UCSD-AML1 (cell line): ENCODE measurements around the gene MINK1.
A peak's percentile ranks its signal among the peaks of the same experiment; 100 is the strongest.
"Not testable (repeated sequence)": the region's sequence is repeated elsewhere in the genome, so short reads cannot be mapped to it uniquely, and the experiment has no call there.

ENCODE experiments used
- DNase-seq: peaks from one replicate; lab custom pipeline; 2025; ENCODE audit not compliant: unreplicated experiment; lab: John Stamatoyannopoulos, UW

MINK1 gene

DNA sequence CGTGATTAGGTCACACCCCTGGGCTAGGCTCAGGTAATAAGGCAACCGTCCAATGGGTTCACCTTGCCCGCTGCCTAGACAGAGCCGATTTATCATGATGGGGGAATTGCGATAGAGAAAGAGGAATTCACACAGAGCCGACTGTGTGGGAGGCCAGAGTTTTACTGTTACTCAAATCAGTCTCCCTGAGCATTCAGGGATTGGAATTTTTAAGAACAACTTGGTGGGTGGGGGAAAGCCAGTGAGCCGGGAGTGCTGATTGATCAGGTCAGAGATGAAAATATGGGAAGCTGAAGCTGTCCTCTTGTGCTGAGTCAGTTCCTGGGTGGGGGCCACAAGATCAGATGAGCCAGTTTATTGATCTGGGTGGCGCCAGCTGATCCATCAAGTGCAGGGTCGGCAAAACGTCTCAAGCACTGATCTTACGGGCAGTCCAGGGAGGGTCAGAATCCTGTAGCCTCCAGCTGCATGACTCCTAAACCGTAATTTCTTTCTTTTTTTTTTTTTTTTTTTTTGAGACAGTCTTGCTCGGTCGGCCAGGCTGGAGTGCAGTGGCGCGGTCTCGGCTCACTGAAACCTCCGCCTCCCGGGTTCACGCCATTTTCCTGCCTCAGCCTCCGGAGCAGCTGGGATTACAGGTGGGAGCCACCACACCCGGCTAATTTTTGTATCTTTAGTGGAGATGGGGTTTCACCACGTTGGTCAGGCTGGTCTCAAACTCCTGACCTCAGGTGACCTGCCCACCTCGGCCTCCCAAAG, 93.6 kb downstream of the MINK1 start:
- not testable (repeated sequence) for DNase-seq

DNA sequence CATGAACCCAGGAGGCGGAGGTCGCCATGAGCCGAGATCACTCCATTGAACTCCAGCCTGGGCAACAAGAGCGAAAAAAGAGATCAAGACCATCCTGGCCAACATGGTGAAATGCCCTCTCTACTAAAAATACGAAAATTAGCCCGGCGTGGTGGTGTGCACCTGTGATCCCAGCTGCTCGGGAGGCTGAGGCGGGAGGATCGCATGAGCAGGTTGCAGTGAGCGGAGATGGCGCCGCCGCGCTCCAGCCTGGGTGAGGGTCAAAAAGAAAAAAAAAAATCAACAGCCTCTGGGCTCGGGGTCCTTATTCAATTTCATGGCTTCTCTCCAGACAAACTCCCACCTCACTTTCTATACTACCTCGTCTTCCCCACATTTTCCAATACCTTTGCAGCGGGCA, 95.7 kb downstream of the MINK1 start:
- DNase-seq, result no peak

DNA sequence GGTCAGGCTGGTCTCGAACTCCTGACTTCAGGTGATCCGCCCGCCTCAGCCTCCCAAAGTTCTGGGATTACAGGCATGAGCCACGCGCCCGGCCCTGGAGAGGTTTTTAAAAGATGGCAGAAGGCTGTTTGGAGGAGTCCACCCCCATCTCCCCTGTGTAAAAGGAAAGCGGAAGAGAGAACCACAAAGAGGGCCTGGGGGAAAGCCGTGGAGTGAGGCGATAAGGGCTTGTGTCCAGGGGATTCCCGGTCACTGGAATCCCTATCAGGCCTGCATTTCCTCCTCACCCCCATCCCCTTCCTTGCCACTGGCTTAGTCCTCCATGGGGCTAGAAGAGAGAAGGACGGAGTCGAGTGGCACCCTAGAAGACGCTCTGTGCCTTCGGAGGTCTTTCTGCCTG, 98.8 kb downstream of the MINK1 start, which contains the start of gene GP1BA:
Gene GP1BA (plus strand): TSS at position 315 of the 400 bp plus-strand sequence. CDS start 328 bp downstream, outside the sequence.
- DNase-seq, result peak; percentile 51

DNA sequence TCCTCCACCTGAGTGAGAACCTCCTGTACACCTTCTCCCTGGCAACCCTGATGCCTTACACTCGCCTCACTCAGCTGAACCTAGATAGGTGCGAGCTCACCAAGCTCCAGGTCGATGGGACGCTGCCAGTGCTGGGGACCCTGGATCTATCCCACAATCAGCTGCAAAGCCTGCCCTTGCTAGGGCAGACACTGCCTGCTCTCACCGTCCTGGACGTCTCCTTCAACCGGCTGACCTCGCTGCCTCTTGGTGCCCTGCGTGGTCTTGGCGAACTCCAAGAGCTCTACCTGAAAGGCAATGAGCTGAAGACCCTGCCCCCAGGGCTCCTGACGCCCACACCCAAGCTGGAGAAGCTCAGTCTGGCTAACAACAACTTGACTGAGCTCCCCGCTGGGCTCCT, 99.6 kb downstream of the MINK1 start:
- no peak for DNase-seq

DNA sequence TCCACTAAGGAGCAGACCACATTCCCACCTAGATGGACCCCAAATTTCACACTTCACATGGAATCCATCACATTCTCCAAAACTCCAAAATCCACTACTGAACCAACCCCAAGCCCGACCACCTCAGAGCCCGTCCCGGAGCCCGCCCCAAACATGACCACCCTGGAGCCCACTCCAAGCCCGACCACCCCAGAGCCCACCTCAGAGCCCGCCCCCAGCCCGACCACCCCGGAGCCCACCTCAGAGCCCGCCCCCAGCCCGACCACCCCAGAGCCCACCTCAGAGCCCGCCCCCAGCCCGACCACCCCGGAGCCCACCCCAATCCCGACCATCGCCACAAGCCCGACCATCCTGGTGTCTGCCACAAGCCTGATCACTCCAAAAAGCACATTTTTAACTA, 100.5 kb downstream of the MINK1 start:
- no peak for DNase-seq

DNA sequence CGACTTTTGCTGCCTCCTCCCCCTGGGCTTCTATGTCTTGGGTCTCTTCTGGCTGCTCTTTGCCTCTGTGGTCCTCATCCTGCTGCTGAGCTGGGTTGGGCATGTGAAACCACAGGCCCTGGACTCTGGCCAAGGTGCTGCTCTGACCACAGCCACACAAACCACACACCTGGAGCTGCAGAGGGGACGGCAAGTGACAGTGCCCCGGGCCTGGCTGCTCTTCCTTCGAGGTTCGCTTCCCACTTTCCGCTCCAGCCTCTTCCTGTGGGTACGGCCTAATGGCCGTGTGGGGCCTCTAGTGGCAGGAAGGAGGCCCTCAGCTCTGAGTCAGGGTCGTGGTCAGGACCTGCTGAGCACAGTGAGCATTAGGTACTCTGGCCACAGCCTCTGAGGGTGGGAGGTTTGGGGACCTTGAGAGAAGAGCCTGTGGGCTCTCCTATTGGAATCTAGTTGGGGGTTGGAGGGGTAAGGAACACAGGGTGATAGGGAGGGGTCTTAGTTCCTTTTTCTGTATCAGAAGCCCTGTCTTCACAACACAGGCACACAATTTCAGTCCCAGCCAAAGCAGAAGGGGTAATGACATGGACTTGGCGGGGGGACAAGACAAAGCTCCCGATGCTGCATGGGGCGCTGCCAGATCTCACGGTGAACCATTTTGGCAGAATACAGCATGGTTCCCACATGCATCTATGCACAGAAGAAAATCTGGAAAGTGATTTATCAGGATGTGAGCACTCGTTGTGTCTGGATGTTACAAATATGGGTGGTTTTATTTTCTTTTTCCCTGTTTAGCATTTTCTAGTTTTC, 101.2 kb downstream of the MINK1 start:
- DNase-seq, result peak; percentile 85

DNA sequence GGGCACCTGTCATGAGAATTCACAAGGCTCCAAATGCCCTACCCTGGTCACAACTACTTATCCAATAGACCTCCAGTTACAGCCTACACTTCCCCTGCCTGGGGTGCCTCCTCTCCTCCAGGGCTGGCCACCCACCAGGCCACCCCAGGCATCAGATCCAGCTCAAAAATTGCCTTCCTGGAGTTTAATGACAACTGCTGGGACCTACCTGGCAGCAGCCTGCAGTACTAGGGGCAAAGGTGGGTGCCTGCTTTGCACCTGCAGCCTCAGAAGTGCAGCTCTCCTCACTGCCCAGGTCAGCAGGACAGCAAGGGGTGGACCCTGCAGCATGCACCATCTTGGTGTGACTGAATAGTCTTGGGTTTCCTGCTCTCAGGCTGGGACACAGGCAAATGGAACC, 102.5 kb downstream of the MINK1 start:
- DNase-seq, result no peak

DNA sequence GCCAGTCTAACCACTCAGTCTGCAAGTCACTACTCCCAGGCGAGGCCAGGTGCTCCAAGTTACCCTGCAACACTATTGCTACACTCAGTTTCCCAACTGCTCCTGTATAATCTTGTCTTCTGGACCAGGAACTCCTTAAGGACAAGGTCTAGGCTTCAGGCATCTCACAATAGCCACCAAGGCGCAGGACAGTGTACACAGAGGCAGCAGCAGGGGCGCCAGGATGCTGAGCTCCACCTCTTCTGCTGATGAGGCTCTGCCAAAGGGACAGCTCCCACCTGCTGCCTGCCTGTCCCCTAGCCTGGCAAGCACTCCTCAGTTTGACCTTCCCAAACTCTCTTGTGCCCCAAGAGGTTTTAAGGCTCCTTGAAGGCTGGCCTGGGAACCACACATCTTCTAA, 103.3 kb downstream of the MINK1 start:
- no peak for DNase-seq

DNA sequence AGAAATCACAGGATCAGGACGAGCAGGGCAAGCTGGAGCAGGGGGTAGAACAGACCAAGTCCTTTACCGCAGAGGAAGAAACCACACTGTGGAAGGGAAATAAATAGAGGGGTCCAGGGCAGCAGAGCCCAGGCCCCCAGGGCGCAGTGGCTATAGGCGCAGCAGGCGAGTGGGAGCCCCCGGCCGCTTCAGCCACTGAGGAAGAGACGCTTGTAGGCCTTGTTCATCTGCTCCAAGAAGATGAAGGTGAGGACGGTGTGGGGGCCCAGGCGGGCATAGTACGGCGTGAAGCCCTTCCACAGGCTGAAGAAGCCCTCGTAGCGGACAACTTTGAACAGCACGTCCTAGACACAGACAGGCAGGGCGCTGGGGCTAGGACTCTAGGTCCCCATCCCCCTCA, 104.4 kb downstream of the MINK1 start:
- DNase-seq, result no peak

DNA sequence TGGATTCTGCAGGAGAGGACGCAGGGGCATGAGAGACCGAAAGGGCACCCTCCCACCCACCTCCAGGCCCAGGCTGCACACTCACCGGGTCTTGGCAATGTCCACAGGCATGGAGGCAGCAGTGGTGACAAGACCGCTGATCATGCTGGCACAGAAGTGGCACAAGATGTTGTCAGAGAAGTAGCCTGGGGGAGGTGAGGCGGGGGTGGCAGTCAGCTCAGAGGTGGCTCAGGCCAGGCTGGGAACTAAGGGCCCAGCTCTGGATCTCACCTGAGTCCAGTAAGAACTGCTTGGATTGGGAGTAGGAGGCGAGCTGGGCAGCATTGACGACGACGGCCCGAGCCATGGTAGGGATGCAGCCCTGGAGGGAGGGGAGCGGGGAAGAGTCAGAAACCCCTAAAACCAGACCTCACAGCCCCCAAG, 104.9 kb downstream of the MINK1 start:
- DNase-seq, result no peak

DNA sequence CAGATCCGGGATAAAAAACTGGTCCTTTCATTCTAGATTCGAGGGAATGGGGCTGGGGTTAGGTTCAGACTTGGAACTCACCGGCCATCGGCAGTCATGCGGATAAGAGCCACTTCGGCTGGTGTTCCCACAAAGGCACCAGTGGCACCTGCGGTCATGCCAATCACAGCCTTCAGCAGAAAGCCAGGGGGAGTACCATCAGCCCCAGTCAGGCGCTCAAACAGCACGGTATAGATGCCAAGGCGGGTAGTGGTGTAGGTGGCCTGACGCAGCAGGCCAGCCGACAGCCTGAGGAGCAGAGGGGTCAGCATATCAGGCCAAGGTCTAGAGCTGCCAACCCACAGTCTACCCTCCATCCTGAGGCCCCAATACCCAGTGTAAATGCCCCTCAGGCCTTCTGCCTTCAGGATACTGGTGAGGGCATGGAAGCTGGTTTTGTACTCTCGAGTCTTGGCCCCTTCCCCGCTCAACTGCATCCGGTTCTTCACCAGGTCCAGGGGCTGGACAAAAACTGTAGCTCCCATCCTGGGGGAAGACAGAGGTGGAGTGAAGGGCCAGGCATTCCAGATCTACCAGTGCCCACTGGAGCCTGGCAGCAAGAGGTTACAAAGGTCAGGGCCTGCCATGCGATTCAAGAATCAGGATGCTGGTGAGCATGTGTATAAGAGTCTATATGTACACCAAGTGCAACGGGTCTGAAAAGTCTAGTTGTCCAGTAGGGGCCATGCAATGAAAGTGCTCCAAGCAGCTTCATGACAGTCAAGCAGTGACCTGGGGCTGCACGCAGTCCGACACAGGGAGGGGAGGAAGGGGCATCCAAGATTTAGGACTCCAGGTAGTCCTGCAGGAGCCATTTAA, 105.8 kb downstream of the MINK1 start:
- no peak for DNase-seq

DNA sequence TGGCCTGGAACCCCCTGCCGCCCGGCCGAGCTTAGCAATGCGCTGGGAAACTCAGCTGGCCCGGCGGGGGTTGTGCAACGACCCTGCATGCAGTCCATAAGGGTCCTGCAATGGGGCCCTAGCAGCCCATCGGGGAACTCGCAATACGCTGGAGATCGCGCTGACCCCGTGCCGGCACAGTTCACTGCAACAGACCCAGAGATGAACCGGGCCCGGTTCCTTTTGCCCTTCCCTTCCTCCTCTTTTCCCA, 106.3 kb downstream of the MINK1 start:
- DNase-seq, result no peak

DNA sequence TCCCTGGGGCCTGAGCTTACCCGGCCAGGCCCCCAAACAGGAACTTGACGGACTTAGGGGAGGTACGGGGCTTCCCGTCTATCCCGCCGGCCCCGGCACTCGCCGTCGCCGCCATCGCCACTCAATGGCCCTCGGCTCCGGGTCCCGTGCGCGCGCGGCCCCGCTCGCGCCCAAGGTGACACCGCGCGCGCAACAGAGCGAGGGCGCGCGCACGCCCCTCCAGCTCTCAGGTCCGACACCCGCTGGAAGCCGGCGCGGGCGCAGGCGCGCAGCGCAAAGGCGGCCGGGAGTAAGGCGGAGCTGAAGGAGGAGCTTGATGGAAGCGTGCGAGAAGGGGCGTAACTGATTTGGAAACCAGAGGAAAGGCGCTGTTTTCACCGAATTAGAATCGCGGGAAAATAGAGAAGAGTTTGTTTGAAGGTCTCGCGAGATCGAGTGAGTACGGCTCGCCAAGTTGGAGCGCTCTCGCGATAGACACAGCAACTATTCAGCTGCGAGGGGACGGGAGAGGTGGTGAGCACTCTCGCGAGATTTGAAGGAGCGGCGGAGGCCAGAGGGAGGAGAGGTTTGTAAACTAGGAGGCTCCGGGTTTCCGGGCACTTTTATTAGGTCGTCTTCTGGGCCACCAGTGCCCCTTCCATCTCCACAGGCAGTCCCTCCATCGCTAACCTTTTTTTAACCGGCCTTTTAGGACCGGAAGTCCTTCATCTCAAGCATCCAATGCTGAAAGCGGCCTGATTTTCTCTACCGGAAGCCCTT, 106.8 kb downstream of the MINK1 start, which contains the start of the genes RNF167 and SLC25A11:
Gene RNF167 (plus strand): TSS at position 473 of the 759 bp plus-strand sequence. CDS start 642 bp downstream, outside the sequence.
Gene SLC25A11 (minus strand): TSS at position 251 of the 759 bp plus-strand sequence. CDS start 136 bp downstream, at position 115.
- peak; percentile 97 for DNase-seq

DNA sequence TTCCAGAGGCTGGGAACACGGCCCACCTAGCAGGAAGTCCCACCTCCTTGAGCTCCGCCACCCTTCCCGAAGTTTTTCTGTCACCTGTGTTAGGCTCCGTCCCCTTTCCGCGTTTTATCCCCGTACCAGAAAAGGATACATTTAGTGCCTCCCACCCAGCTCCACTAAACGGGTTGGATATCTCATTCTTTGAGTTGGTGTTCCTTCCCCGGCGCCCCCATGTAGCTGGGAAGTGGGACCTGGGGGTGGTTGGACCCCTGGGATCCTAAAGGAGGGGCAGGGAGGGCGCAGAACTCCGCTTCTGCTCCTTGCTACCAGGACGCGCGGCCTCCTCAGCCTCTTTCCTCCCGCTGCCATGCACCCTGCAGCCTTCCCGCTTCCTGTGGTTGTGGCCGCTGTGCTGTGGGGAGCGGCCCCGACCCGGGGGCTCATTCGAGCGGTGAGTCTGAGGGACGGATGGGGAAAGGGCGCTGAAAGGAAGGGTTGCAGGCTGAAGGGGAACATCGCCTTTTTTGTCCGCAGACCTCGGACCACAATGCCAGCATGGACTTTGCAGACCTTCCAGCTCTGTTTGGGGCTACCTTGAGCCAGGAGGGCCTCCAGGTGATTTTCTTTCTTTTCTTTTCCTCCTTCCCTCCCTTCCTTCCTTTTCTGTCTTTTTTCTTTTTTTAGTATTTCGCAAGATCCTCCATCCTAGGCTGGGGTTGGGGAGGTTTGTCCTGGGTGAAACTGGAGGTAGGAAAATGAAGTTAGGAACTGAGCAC, 107.6 kb downstream of the MINK1 start:
- peak; percentile 68 for DNase-seq

DNA sequence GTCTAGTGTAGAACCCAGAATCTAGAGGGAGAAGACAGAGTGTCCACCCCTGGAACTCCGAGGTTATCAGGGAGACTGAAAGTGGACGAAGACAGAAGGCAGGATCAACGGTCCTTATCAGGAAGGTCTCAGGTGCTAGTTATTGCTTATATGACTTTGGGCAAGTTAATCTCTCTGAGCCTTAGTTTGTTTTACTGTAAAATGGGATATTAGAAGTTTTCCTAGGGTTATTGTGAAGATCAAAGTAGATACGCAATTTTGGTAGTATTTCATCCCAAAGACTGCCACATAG, 108.1 kb downstream of the MINK1 start:
- no peak for DNase-seq

DNA sequence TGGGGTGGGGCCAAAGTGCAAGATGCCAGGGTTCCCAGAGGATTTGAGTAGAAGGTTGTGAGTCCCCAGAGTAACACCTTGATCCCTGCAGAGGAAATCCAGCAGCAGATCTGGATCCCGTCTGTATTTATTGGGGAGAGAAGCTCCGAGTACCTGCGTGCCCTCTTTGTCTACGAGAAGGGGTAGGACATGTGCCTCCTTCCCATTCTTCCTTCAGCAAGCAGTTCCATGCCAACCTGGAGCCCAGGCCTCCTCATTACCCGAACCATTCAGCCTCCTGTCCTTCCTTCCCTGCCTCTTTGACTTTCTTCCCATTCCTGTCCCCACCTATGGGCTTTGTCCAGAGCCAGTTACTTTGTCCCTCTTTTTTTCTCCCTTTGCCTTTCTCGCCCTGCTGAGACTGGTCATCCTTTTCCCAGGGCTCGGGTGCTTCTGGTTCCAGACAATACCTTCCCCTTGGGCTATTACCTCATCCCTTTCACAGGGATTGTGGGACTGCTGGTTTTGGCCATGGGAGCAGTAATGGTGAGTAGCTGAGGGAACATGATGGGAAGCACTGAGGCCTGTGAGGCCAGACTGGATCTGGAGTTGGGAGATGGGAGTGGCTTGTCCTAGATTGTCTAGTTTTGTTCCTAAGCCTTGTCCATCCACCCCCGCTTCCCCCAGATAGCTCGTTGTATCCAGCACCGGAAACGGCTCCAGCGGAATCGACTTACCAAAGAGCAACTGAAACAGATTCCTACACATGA, 109.8 kb downstream of the MINK1 start:
- no peak for DNase-seq

DNA sequence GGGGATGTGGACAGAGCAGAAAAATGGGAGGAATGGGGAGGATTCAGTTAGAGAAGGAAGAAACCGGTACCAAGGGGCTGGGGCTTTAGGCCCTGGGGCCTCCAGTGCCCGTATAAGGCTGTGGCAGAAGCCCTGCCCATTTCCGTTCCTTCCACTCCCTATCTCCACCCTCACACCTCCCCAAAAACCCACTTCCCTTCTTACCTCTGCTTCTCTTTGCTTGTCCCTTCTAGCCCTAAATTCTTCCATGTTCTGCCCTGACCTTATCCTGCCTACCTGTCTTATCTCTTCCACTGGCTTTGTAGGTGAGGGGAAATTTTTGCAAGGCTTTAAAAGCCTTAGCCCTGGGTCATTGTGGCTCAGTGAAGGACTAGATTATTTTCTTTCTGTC, 111.0 kb downstream of the MINK1 start:
- DNase-seq, result peak; percentile 67

DNA sequence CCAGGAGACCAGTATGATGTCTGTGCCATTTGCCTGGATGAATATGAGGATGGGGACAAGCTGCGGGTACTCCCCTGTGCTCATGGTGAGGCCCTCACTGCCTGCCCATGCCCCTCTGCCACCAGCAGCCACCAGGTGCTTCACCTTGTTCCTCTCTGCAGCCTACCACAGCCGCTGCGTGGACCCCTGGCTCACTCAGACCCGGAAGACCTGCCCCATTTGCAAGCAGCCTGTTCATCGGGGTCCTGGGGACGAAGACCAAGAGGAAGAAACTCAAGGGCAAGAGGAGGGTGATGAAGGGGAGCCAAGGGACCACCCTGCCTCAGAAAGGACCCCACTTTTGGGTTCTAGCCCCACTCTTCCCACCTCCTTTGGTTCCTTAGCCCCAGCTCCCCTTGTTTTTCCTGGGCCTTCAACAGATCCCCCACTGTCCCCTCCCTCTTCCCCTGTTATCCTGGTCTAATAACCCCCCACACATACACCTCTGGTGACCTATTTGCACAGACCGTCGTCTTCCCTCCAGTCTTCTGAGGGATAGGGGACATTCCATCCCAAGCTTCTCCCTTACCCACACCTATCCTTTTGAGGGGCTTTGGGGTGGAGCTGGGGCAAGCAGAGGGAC, 111.5 kb downstream of the MINK1 start:
- DNase-seq, result no peak
